ENCODE results near the gene RARRES2. TPM values are rescaled to one million over a fixed set of nuclear protein-coding genes. Genes with fewer than 3 reads are reported as not detected.
"Not testable (repeated sequence)": the region's sequence is repeated elsewhere in the genome, so short reads cannot be mapped to it uniquely, and the experiment has no call there.

The RARRES2 gene
- not detected in 2 replicates for total RNA-seq (2014; rRNA removed; shearing (Covaris generic))
- not detected in 2 replicates for polyA plus RNA-seq (2015; cell fraction: cytosol; rRNA removed)
- polyA plus RNA-seq (2015; cell fraction: nucleus; rRNA removed): not detected in 2 replicates

DNA sequence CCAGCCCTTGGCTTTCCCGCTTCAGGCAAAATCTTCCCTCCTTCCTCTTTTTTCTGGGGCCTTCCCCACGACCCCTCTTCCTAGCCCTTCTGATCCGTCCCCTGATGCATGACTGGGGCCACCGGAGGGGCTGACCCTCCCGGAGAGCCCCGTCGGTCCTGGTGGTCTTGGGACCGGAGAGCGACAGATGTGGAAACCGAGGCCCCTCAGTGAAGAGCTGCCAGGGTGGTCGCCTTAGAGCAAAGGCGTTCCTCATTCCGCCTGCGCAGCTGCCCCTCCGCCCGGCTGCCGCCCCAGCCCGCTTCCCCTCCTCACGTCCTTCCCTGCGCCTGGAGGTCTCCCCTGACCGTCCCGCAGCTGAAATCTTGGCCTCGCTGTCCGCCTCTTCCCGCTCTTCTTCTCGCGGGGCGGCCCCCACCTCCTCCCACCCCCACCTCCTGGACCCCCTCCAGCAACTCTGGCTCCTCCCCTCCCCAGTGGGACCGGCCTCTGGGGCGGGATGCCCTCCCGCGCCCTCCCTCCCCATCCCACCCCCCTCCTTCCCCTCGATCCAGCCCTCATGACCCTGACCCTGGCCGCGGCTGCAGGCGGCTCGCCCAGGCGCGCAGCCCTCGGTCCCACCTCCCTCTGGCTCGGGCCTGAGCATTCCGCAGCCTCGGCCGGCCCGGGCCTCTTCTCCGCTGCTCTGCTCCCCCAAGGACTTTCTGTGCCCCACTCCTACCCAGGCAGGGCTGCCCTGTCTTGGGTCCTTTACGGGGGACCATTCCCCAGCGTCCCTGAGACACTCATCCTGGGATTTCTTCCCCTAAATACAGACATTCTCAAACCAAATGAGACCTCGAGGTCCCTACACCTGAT lies at the start of gene RARRES2:
Gene RARRES2, minus strand, starts transcription at position 367 of the 858 bp plus-strand sequence. CDS start 1,020 bp downstream, outside the sequence.
- DNase-seq (ENCODE audit: low read depth): no peak

DNA sequence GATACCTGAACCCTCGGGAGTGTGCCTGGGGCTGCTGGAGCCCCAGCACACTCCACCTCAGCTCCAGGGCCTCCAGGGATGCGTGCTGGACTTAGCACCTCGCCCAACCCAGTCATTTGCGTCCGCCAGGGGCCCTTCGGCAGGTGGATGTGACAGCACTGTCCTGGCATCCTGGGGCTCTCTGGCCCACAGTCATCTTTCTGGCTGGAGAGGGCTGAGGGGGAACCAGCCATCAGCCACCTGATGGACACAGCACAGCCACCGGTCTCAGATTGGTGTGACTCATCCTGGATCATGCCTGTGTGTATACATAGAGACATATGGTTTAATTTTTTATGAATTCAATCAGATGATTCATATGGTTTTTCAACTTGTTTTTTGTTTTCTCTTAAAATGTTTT lies 48.8 kb upstream of the RARRES2 start:
- no peak for DNase-seq (ENCODE audit: low read depth)

DNA sequence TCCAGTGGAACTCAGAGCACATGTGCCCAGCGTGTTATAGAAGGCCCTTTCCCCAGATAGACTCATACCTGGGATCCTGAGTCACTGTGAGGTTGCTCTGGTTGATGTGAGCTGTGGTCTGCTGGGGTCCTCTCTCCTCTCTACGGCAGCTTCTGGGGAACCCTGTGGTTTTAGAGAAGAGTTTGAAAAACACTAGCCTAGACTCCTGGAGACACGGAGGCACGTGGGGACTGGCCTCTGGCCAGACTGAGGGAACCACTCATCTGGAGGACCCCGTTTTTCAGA lies 48.0 kb upstream of the RARRES2 start:
- DNase-seq (ENCODE audit: low read depth): no peak

DNA sequence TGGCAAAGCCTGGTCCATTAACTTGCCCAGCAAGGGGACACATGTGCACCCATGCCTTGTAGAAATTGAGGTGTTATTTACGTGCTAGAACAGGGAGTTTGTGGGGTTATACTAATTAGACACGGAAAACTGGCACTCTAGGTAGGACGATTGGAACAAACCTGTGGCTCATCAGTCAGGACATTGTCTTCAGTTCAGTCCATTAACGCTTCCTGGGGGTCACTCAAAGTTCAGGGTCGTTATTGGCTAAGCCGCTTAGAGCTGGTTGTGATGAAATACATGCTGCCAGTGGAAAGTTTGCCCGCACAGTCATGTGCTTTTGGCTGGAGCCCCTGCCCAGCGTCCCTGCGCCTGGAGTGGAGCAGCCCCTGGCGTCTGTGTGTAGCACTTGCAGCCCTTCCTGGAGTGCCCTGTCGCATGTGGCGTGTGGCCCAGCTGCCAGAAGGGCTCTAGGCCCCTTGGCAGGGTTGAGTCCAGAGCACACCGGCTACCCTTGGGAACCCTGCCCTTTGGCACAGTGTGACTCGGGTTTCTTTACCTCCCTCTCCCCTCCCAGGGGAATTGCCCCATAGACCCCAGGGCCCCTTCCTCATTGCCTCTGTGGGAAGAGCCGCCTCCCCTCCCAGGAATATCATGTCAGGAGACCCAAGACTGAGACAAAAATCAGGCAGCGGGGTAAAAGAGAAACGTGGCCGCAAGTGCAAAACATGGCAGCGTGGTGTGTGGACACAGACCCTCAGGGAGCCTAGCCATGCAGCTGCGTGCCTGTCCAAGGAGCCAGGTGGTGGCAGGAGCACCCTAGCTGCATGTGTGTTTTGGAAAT lies 47.5 kb upstream of the RARRES2 start:
- DNase-seq (ENCODE audit: low read depth): no peak

DNA sequence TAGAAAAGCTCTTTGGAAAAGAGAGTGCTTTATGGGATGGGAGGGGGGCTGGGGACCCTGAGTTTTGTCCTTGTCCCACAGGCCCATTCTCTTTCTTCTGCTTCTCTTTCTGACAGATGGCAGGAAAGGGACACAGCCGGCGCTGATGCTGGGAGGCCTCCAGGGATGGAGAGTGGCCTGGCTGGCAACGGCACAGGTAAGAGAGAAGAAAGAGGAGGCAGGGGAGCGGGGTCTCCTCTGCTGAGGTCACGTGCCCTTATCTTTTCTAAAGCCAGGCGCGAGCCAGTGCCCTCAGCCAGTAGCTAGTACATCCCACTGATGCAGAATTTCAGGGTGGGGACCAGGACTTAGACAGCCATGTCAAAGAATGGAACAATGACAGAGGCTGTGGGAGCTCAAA lies 46.9 kb upstream of the RARRES2 start:
- DNase-seq (ENCODE audit: low read depth): no peak

DNA sequence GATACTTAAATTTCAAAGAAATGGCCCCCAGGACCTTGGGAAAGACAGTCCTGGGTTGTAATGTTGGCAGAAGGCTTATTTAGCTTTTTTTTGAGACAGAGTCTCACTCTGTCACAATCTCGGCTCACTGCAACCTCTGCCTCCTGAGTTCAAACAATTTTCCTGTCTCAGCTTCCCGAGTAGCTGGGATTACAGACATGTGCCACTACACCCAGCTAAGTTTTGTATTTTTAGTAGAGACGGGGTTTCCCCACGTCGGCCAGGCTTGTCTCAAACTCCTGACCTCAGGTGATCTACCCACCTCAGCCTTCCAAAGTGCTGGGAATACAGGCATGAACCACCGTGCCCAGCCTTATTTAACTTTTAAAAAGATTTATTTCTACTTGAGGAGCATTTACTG lies 44.5 kb upstream of the RARRES2 start:
- DNase-seq (ENCODE audit: low read depth): not testable (repeated sequence)

DNA sequence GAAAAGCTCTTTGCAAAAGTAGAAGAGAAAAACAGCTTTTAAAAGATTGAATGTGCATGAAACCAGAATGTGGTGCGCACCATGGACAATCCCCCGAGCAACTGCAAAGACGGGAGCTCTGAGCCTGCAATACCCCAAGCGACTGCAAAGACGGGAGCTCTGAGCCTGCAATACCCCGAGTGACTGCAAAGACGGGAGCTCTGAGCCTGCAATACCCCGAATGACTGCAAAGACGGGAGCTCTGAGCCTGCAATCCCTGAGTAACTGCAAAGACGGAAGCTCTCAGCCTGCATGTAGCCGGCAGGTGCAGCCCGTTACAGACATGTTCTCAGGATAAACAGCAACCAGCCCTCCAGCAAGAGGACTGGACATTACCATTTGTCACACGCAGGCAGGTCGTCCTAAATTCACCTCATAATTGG lies 43.9 kb upstream of the RARRES2 start:
- no peak for DNase-seq (ENCODE audit: low read depth)

DNA sequence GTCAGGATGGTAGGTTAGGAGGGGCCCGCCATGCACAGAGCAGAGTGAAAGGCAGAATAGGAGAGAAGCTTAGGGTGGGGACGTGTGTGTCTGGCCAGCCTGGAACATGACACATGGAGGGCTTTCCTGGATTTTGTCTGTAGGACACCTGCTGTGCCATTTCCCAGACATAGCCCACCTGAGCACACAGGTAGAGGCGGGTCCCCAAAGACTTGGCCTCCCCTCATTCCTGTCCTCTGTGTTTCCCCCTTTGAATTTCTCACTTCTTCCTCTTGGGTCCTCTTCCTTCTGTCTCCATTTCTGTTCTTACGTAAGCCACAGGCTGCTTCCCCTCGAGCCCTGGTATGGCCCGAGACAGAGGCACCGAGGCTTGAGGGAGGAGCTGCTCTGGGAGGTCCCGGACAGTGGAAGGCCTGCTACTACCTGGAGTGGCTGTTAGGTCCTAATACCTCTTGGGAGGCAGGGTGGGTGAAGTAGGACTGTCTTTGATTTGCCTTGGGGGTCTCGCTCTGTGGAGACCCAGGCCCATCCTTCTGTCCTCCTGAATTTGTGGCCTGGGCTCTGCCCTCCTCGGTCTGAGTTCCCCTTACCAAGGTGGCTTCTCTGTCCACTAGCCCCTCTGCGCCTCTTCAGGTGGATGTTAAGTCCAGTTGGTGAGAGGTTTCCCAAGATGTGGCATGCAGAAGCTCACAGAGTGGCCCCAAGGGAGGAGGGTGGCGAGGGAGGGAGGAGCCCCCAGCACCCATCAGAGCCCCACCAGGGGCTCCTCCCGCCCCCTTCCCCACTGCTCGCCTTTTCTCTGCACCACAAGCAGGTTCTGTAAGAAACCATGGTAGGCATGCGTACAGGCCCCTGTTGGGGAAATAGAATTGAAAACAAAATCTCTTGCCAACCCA lies 43.2 kb upstream of the RARRES2 start:
- no peak for DNase-seq (ENCODE audit: low read depth)

DNA sequence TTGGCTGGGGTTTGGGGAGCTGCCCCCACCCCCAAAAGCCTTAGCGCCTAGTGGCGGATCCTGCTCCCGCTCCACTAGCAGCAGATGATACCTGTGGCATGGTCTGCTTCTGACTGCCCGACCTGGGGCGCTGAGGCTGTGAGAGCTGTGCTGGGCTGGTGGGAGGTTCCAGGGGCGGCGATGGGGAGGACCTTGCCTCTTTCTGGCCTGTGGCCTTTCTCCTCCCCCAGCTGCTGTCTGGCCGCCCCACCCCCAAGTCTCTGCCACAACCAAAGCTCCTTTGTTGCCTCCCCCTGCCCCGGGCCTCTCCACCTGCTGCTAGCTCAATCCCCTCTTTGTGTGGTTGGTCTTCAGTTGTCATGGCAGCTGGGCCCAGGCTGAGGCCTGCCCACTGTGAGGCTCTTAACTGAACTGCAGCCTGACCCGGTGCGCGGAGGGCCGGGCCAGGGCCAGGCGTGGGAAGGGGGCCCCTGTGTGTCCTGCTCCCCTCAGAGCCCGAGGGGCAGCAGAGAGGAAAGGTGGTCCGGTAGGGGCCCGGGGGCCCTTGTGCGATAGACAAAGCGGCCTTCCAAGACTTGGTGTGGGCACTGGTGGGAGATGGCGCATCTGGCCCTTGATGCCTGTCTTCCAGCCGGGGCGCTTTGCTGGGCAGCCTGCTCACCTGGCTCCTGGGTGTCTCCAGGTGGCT lies 42.4 kb upstream of the RARRES2 start:
- DNase-seq (ENCODE audit: low read depth): no peak

DNA sequence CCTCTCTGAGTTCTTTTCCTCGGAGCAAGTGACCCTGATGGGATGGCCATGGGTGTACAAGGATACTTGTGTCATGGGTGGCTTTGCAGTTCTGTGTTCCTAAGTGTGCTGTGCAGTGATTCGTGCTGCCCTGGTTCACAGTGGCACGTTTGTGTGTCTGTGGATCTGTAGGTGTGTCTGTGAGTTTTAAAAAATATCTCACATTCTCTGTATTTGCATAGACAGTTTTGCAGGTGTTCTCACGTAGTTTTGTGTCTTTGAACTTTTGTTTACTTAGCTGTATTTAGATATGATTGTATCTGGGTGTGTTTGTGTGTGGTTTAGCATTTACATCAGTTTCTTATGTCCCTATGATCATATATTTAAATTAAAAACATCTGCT lies 41.4 kb upstream of the RARRES2 start:
- no peak for DNase-seq (ENCODE audit: low read depth)

DNA sequence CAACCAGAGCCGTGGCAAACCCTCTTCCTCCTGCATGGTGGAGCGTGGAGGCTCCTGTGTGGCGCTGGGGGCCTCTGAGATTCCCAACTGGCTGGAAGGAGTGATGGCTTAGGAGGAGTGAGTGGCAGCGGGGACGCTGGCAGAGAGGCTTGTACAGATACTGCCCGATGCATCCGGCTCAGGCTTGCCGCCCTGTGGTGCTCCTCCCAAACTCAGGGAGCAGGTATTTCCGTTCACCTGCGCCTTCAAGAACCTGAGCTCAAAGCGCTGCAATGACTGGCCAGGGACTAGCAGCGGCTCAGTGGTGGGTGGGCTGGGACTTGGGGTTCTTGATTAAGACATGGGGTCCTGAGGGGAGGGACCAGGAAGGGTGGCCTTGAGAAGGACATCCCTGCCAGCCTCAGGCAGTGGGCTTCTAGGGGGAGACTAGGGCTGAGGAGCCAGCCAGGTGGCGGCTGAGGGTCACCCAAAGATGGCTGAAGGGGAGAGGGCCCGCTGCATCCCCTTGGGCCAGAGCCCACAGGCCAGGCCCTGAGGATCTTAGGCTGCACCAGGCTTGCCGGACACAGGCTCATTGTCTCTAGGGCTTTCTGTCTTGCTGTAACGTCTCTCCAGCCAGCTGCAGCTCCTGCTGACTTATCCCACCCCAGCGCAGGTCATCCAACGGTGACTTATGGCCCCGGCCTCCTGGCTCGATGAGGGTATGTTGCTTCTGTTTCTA lies 40.9 kb upstream of the RARRES2 start:
- no peak for DNase-seq (ENCODE audit: low read depth)

DNA sequence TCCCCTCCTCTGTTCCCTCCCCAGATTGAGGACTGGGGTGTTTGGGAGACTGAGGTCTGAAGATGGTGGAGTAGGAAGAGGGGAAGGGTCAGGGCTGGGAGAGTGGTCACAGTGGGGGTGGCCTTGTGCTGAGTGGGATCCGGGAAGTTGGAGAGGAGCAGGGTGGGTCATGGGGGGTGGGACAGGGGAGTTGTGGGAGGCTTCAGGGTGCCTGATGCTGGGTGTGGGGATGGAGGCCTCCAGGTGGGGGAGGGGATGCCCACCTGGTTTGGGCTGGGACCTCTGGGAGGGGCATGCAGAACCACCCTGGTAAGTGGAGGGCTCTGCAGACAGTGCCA lies 40.3 kb upstream of the RARRES2 start:
- no peak for DNase-seq (ENCODE audit: low read depth)

DNA sequence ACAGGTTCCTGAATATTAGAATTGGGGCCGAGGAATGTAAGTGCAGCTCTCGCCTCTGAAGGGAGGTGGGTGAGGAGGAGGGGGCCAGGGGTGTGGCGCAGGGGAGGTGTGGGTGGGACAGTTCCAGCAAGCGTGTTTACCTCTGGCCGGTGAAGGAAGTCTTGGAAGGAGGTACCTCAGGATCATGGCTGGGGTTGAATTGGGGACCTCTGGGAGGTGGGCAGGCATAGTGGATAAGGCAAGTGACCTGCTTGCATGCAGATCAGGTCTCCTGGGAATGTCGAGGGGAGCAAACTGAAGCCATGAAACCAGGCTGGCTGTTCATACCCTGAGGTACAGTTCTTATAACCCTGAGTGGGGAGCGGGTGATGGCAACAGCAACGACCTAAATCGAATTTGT lies 39.7 kb upstream of the RARRES2 start:
- DNase-seq (ENCODE audit: low read depth): no peak

DNA sequence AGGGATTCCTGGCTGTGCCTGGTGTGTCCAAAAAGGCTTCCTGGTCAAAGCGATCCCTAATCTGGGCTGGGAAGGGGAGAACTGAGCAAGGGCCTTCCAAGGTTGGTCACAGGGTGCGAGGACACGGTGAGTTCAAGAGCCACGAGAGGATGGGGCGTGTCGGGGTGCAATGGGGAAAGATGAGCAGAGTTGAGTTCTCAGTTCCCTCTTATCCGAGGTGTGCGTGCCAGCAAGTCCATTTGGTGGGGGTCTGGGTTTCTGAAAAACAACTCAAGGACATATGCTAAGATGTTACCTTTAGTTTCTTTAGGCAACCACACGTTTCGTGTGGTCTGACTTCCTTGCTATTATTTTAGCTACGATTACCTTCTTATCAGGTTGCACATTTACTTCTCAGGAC lies 39.0 kb upstream of the RARRES2 start:
- no peak for DNase-seq (ENCODE audit: low read depth)

DNA sequence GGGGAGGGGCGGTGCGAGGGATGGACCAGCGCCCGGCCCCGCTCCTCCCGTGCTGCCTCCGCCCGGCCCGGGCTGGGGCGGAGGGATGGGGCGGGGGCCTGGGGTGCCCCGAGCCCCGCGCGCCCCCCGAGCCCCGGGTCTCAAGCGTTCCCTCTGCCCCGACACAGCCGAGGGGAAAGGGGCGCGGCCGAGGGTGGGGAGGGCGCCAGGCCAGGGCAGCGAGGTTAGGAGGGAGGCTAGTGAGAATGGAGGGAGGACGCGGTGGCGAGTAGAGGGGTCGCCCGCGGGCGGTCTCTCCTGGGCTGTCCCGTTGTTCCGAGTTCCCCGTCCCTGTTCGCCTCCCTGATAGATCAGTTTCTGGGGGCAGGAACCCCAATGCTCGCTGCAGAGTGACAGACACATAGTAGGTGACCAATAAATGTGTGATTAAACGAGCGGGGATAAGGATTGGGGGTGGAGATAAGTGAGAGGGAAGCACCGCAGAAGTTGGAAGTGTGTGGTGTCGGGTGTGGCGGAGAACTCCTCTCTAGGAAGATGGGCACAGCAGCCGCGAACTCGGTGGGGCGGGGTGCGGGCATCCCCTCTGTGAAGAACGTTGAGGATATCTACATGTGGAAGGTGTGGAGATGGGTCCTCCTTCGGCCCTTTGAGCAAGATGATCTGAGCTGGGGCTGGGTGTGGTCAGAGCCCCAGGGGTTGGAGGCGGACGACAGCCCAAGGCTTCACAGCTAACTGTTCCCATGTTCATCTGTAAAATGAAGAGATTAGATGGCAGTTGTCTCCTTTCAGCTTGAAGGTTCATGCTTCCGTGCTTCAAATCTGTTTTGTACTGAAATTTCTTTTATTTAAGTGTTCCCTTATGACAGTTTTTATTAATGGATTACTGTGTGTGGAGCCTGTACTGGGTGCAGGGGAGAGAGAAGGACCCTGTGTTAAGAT lies 38.3 kb upstream of the RARRES2 start:
- DNase-seq (ENCODE audit: low read depth): no peak

DNA sequence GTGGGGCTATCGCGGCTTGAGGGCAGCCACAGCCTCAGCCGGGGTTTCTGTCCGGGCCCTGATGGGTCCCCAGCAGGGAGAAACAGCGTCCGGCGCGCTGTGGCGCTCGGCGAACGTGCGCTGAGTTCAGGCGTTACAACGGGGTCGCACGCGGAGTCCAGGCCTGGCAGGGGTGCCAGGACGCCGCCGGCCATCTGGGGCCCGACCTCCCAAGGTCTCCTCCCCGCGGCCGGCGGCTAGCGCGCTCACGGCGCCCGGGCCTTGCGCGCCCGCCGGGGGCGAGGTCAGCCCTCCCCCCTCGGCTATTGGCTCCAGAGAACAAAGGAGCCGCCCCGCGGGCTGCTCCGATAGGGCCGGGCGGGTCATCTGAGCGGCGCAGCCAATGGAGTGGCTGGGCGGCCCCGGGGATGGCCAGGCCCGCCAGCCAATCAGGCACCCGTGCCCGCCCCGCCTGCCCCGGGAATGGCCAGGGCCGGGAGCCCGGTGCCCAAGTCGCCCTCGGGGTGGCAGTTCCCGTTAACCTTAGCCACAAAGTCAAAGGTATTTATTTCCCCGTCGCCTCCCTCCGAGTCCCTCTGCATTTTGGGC lies 37.5 kb upstream of the RARRES2 start, which contains the start of gene ZNF775:
Gene ZNF775, plus strand, starts transcription at position 478 of the 588 bp plus-strand sequence. CDS start 9,141 bp downstream, outside the sequence.
- DNase-seq (ENCODE audit: low read depth): peak; percentile 94

DNA sequence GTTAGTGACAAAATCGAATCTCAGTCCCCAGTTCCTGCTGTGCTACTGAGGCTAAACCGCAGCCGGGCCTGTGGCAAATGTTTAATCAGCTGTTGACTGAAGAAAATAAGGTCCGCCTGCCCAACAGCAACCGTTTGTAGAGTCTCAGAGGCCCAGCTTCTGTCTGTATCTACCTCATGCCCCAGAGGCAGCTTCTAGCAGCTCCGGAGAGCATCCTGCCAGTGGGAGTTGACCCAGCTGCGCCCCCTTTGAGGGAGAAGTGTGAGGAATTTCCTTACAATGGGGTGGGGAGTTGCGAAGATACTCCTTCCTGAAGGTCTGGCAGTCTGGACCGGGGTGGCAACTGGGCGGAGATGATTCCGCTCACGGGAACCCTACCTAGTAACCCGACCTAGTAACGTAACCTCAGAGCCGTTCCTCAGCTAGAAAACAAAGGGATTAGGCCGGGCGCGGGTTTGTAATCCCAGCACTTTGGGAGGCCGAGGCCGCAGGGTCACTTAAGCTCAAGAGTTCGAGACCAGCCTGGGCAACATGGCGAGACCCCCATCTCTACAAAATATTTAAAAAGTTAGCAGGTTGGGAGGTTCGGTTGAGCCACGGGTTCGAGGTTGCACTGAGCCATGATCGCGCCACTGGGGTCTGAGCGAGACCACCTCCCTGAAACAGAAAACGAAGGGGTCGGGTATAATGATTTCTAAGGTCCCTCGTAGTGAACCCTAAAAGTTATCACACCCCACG lies 36.9 kb upstream of the RARRES2 start:
- DNase-seq (ENCODE audit: low read depth): peak; percentile 86

DNA sequence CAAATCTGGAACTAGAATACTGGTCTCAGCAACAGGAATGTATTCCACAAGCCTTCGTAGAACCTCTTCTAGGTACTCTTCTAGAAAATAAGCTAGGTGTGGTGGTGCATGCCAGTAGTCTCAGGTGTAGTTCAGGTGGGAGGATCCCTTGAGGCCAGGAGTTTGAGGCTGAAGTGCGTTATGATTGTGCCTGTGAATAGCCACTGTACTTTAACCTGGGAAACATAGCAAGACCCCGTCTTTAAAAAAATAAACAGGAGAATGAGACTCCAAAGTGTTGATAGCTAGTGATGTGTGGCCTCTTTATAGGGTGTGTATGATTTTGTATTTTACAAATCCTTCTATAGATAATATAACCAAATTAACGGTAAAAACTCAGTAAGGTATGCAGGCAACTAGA lies 36.2 kb upstream of the RARRES2 start:
- no peak for DNase-seq (ENCODE audit: low read depth)

Measured in HT1080 (cell line).